OCI-M2 (cell line): ENCODE data around the gene PRR12.

ENCODE experiments used
- DNase-seq: peaks from one replicate; lab custom pipeline; 2025; ENCODE audit not compliant: unreplicated experiment; lab: John Stamatoyannopoulos, UW

The PRR12 gene

DNA sequence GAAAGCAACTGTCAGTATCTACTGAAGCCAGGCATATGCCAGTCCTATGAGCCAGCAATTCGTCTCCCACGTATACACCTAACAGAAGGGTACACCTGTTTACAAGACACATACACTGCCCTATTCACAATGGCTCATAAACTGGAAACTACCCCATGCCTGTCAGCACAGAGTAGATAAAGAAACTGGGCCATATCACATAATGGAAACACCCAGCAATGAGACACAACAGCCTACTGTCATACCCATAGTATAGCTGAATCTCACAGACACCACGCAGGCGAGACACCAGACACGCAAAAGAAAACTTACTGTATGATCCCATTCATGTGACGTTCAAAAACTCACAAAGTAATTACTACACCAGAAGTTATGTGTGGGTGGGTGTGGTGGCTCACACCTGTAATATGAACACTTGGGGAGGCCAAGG lies 26.4 kb upstream of the PRR12 start:
- no peak for DNase-seq

DNA sequence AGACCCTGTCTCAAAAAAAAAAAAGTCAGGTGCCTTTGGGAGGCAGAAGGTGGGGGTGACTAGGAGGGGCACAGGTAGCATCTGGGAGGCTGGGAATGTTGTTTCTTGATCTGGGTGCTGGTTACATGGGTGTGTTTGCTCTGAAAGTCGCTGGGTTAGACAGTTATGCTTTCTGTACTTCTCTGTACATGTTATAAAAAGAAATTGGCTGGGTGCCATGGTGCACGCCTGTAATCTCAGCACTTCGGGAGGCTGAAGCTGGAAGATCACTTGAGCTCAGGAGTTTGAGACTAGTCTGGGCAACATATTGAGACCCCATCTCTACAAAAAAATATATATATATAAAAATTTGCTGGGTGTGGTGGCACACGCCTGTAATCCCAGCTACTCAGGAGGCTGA lies 25.7 kb upstream of the PRR12 start:
- no peak for DNase-seq

DNA sequence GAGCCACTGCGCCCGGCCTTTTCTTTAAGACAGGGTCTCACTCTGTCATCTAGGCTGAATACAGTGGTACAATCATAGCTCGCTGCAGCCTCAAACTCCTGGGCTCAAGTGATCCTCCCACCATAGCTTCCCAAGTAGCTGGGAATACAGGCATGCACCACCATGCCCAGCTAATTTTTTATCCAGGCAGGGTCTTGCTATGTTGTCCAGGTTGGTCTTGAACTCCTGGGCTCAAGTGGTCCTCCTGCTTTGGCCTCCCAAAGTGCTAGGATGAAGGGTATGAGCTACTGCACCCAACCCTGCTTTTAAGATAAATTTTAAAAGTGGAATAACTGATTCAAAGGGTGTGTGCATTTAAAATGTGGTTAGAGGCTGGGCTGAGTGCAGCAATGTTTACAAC lies 24.7 kb upstream of the PRR12 start:
- DNase-seq, result no peak

DNA sequence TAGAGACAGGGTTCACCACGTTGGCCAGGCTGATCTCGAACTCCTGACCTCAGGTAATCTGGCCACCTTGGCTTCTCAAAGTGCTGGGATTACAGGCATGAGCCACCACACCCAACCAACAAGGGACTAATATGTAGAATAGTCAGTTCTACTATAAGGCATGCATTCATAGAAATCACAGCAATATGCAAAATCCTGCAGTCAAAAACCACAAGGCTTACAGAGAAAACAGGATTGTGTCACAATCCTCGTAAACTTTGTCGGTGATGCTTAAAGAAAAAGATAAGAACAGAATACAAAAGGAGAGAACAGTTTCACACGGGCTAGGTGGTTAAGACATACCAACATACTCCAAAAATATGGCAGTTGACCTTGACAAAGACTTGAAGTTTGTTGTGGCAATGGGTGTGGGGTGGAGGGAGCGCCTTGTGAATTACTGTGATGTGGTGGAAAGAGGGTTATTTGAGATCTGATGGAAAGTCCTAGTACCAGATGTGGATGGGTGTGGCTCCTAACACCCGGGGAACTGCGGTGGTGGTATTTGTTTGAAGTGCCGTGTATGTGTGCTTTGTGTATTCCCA lies 23.0 kb upstream of the PRR12 start:
- no peak for DNase-seq

DNA sequence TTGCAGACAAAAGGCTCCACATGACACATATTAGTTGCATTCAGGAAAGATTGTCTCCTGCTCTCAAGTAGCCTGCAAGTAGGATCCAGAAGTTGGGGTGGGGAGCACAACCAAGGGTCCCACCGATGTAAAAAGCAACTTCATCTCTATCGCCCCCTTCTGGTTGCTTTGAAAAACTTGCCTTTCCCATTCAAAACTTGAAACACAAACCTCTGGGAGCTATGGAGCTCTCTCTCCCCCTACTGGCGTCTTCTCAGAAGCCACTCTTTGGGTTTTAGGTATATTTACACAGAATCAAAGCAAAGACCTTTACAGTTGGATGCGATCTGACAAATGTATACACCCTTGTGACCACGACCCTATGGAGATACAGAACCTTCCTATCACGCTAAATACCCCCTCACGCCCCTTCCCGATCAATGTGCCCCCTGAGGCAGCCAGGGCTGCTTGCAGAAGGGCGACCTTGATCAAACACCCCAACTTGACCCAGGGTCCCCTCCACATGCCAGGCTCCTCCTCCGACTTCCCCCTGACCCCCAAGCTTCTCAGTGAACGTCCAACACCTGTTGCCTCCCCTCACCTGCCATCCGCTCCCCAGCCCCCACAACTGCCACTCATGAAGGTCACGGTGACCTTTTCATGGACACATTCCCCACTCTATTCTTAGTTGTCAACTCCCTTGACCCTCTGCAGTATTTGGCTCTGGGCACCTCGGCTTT lies 20.7 kb upstream of the PRR12 start:
- peak; percentile 72 for DNase-seq

DNA sequence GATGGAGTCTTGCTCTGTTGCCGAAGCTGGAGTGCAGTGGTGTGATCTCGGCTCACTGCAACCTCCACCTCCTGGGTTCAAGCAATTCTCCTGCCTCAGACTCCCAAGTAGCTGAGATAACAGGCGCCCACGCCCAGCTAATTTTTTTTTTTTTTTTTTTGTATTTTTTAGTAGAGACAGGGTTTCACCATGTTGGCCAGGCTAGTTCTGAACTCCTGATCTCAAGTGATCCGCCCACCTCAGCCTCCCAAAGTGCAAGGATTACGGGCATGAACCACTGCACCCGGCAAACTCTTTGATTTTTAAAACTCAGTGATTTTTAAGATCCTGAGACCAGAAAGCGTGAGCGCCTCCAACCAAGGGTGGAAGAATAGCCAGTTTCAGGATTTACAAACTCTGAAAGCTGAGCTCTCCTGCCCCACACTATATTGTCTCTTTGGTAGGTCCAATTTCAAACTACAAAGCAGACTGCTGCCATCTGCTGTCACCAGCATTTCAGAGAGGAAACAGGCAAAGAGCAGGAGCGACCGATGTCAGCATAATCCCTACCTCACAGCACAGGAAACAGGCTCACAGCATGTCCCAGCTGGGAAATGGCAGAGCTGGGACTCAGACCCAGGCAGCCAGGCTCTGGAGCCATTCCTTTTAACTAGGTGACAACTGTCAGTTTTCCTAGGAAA lies 19.8 kb upstream of the PRR12 start:
- DNase-seq, result no peak

DNA sequence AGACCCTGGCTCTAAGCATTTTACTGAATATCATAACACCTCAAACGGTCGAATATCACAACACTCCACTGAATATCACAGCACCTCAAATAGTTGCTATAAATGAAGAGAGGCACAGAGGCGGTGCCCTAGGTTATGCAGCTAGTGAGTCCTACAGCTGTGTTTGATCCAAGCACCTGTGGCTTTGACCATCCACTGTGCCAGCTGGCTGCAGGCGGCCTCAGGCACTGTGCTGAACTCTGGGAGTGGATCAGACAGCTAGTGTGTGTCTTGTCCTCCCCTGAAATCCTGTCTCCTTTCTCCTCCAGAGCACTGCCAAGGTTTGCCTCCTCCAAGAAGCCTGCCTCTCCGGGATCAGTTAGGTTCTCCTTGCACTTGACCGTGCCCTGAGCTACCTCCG lies 18.0 kb upstream of the PRR12 start:
- no peak for DNase-seq

DNA sequence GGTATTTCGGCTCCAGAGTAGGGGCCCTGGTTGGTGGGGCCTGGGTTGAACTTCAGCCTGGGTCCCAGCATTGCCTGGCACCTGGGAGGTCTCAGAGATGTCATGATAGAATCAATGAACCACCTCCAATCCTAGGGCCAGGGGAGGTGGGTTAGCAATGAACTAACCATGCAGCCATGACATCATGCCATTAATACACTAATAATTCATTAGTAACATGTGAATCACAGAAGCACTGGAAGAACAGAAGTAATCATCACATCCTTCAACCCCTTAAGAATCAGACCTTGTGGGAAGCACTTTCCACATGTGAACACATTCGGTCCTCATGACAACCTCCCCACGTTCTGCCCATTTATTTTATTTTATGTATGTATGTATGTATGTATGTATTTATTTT lies 17.6 kb upstream of the PRR12 start:
- no peak for DNase-seq

DNA sequence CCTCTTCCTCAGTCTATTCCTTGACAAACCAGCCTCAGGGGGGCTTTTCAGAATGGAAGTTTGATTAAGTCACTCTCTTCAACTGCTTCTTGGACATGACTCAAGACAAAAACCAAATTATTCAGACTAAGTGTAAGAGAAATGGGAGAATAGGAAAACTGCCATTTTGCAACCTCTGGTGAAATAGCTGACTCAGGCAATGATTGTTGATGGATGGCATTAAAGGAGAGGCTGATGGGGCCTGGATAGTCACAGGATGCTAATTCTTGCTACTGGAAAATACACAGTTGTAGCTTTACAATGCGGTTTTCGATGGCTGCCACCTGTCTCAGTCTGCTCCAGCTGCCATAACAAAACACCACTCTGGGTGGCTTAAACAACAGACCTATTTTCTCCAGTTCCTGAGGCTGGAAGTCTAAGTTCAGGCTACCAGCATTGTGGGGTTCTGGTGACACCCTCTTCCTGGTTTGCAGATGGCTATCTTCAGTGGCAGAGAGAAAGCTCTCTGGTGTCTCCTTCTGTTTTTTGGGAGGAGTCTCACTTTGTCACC lies 16.7 kb upstream of the PRR12 start:
- no peak for DNase-seq

DNA sequence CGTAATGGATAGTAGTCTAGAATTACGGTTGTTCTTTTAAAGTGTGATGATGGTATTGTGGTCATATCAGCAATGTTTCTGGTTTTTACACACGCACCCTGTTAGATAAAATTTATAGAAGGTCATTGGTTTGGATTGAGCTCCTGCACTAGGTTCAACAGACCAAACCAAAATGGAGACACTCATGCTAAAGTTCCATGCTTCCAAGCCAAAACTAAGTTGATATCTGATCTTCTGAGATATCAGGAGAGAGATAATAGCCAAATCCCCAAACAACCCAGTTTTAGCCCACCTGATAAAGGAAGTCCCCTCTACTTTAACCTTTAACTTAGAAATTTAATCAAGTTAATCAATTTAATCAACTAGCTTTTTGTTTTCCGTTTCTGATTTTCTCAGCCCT lies 11.8 kb upstream of the PRR12 start:
- DNase-seq, result no peak

DNA sequence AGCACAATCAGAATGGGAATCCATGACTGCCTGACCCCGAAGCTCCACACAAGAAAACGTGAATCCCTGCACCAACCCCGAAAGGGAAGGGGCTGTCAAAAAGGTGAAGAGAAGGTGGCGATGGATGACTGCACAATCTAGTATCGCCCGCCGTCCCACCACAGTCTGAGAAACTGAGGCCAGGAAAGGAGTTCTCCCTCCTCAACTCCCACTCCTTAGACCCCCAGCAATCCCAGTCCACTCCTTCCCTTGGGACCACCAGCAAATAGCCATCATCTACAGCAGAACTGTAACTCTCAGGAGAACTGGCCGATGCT lies 11.1 kb upstream of the PRR12 start:
- DNase-seq, result no peak

DNA sequence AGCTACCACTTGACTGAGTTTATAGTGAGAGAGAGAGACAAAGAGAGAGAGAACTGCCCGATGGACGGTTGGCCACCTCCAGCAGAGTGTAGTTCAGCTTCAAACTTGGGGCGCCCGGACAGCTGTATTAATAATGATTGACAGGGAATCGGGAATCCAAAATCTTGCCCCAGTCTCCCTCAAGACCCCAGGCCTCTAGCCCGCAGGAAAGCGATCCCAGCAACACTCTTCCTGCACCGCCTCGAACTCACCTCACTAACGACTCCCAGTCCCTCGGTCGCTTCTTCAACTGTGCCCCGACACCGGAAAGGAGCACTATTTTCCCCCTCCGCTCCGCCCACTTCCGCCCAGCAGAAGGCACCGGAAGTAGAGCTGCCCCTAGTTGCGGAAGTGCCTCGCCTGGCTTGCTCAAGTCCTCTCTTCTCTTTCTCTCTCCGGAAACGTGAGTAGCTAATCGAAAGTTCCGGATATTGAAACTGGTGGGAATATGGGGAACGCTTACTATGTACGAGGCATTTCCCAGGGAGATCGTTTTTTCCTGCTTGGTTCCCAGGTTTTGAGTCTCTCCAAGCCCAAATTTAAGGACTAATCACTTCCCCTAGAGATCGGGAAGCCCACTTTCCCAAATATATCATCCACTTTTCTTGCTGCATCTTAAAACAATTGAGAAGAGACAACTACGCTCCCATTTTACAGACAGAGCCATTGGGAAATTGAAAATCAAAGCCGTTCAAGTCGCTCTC lies 10.5 kb upstream of the PRR12 start, which contains the start of gene NOSIP:
TSS of gene NOSIP (minus strand) at position 293 of the 743 bp plus-strand sequence. CDS start 19,865 bp downstream, outside the sequence.
- peak; percentile 76 for DNase-seq

DNA sequence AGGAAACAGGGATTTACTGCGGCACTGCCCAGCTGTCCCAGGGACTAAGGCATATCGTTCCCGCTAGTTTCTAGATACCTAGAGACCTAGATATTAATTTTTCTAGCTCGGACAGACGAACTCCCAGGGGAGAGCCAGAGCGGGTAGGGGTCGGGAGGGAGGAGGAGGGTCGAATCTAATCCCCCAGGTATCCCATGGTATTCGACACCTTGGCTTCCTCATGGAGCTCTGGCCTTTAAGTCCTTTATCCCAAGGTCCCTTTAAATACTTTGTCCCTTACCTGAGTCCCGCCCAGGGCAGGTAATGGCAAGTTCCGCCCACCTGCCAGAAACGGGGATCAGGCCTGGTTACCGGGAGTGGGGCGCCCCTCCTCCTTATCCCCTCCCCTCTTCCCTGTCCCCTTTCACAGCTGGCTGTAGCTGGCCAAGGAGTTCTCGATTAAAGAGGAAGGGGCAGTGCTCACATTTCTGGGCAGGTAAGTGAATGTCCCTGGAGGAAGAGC lies 9.9 kb upstream of the PRR12 start, which contains the start of gene PRRG2:
TSS of gene PRRG2 (plus strand) at position 310 of the 502 bp plus-strand sequence. CDS start 1,904 bp downstream, outside the sequence.
- DNase-seq, result no peak

DNA sequence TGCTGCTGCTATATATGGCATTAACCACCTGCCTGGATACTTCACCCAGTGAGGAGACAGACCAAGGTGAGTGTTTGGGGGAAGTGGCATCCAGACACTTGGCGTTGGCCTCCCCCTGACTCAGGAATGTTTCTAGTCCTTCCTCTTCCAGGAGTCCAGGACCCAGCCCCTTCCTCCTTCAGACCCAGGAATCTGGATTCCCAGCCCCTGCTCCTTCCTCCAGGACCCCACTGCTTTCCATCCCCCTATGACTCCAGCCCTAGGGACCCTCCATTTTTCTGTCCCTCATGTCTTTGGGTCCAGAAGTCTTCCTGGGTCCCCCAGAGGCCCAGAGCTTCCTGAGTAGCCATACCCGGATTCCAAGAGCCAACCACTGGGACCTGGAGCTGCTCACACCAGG lies 7.7 kb upstream of the PRR12 start:
- no peak for DNase-seq

DNA sequence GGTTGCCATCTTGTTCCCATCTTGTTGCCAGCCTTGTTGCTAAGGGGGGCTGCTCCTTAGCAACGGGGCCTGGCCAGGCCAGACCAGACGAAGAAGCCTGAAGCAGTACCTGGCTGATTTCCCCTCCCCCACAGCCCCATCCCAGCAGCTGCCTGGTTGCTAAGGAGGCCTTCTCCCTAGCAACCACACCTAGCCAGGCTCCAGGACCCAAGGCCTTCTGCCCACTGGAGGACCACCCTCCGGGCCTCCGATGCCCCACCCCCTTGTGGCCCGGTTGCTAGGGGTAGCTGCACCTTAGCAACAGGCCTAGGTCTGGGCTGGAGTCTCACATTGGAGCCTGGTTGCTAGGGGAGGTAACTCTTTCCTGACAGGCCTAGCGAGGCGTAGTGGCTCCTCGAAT lies 6.0 kb upstream of the PRR12 start:
- DNase-seq, result no peak

DNA sequence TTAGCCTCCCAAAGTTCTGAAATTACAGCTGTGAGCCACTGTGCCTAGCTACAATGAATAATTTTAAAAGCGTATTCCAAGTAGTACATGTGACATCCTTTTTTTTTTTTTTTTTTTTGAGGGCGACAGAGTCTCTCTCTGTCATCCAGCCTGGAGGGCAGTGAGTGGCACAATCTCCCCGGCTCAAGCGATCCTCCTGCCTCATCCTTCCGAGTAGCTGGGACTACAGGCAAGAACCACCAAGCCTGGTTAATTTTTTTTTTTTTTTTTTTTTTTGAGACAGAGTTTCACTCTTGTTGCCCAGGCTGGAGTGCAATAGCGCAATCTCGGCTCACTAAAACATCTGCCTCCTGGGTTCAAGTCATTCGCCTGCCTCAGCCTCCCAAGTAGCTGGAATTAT lies 3.8 kb upstream of the PRR12 start:
- no peak for DNase-seq

DNA sequence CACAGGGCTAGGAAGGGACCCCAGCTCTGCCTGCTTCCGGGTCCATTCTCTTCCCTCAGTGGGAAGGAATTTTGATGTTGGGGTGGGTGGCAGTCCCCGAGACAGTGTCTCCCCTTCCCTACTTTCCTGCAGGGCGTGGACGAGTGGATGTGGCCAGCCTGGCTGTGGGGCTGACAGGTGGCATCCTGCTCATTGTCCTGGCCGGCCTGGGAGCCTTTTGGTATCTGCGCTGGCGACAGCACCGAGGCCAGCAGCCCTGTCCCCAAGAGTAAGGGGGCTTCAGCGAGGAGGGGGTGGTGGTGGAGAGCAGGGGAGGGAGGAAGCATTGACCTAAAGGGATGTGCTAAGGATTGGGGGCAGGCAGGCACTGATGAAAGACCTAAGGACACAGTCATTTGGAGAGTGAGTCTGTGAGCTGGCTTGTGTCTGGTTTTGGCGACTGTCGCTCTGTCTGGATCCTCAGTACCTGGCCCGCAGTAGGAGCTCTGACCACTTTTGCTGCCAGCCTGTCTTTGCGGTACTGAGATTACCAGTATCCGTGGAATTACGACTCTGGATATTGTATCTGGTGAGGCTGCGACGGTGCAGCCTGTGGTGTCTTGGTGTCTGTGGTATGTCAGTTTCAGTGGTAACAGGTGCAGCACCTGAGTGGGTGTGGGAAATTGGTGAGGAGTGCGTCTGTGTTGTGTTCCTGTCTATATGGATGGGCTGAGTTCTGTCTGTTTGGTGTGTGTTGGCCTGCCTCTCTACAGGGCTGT lies 2.4 kb upstream of the PRR12 start:
- DNase-seq, result no peak

DNA sequence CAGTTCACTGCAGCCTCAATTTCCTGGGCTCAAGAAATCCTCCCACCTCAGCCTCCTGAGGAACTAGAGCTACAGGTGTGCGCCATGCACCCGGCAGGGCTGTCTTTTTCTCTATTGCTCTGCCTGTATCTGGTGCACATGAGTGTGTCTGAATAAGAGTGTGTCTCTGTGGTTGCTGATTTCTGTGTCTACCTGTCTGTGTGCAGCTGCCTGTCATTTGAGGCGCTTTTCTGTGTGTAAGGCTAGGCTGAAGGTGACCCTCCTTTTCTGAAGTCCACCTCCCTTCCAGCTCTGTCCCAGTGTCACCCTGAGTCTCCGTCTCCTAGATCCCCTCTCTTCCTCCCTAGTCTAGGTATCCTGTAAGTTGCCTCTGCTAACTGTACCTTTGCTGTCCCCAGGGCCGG lies 1.5 kb upstream of the PRR12 start:
- no peak for DNase-seq

DNA sequence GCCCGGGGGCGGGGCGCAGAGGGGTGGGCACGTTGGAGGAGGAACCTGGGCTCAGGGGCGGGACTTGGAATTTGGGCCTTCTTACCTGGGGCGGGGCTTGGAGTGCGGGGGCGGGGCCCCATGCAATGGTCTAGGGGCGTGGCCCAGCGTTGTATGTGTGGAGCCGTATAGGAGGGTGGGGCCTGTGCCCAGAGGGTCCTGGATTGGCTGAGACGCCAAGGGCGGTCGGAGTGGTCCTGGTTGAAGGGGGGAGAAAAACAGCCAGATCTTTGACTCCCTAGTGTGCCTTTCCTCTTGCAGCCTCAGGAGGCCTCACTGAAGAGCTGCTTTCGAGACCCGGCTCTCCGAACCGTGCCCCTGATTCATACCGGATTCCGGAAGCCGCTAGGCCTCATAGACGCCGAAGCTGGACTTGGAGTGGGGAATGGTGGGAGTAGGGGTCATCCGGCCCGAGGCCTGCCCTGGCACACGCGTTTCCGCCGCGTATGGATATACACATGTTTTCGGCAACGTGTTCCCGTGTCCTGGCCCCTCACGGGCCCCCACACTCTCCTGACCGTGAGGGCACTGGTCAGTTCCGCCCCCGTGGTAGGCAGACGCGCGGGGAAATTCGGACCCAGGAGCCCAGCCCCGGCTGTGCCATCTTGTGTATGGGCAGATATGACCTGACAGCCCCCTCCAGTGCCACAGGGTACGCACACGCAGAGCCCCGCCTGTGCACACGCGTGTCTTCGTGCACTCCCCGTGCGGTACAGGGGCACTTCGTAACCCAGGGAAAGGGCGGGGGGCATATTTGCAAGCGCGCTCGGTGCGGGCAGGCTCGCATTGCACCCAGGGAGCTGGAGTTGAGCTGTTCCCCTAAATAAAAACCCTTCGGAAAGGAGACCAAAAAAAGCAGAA lies 661 bp upstream of the PRR12 start:
- DNase-seq, result peak; percentile 84
